HG03066 (cell line): Measurements from ENCODE around the gene UBL3.

Experiments used
- ATAC-seq: cut with Tn5 transposase; IDR thresholded peaks from one replicate; pipeline ENCODE4 v1.9.1; 2021; ENCODE audit warnings: low read depth; ENCODE audit not compliant: unreplicated experiment

Gene UBL3

GRCh38 chr13:29850213-29850898 lies at the start of gene UBL3:
UBL3 (minus strand) TSS chr13:29850617; CDS start chr13:29849538, 1,079 bp downstream.
- peak; percentile 88 for ATAC-seq

- ATAC-seq, result no peak
Observed at GRCh38 chr13:29897102-29897501, 46.7 kb upstream of the UBL3 start.

- ATAC-seq, result no peak
Observed at GRCh38 chr13:29893438-29893837, 43.0 kb upstream of the UBL3 start.

GRCh38 chr13:29892151-29892550 lies 41.7 kb upstream of the UBL3 start:
- ATAC-seq, result no peak

- ATAC-seq, result no peak
Observed at GRCh38 chr13:29889111-29889510, 38.7 kb upstream of the UBL3 start.

GRCh38 chr13:29888306-29888705 lies 37.9 kb upstream of the UBL3 start:
- no peak for ATAC-seq

GRCh38 chr13:29887686-29888085 lies 37.3 kb upstream of the UBL3 start:
- no peak for ATAC-seq

GRCh38 chr13:29887030-29887557 lies 36.7 kb upstream of the UBL3 start:
- no peak for ATAC-seq

GRCh38 chr13:29886446-29886845 lies 36.0 kb upstream of the UBL3 start:
- no peak for ATAC-seq

GRCh38 chr13:29885989-29886388 lies 35.6 kb upstream of the UBL3 start:
- no peak for ATAC-seq

- no peak for ATAC-seq
Observed at GRCh38 chr13:29884671-29885430, 34.4 kb upstream of the UBL3 start.

- no peak for ATAC-seq
Observed at GRCh38 chr13:29883941-29884518, 33.6 kb upstream of the UBL3 start.

- ATAC-seq, result no peak
Observed at GRCh38 chr13:29882076-29882475, 31.7 kb upstream of the UBL3 start.

GRCh38 chr13:29878101-29878500 lies 27.7 kb upstream of the UBL3 start:
- ATAC-seq, result no peak

GRCh38 chr13:29877456-29878078 lies 27.1 kb upstream of the UBL3 start:
- ATAC-seq, result no peak

- no peak for ATAC-seq
Observed at GRCh38 chr13:29875646-29876045, 25.2 kb upstream of the UBL3 start.

- ATAC-seq, result no peak
Observed at GRCh38 chr13:29868581-29868980, 18.2 kb upstream of the UBL3 start.

- no peak for ATAC-seq
Observed at GRCh38 chr13:29865934-29866333, 15.5 kb upstream of the UBL3 start.

GRCh38 chr13:29861694-29862110 lies 11.3 kb upstream of the UBL3 start:
- no peak for ATAC-seq

- no peak for ATAC-seq
Observed at GRCh38 chr13:29859971-29860370, 9.6 kb upstream of the UBL3 start.

- ATAC-seq, result no peak
Observed at GRCh38 chr13:29858667-29859066, 8.2 kb upstream of the UBL3 start.
